Measurements from ENCODE around the gene CAD. TPM values are rescaled to one million over a fixed set of nuclear protein-coding genes. Genes with fewer than 3 reads are reported as not detected.

CAD gene
- total and polyA plus RNA-seq, 10 of the 15 experiments (the other 5 are each of a cell fraction or from before 2014, with no cell fraction given) = 7.6 to 119 (median 50.7) TPM

DNA sequence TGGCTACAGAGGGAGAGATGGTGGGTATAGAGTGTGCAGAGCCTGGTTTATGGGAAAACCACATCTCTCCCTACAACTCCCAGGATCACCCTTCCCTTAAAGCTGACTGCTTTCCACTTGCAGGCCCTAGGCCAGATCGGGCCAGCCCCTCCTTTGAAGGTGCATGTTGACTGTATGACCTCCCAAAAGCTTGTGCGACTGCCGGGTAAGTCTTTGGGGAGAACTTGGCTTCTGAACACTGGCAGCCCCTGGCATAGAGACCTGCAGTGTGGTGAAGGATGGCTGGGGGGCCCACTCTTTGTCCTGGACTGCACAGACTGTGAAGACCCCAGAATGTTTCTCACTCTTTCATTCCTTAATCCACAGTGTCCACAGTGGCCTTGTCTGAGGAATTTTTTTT is 19.5 kb downstream of the CAD start:
- no peak overlapping the region for H3K4me2 ChIP-seq (ENCODE audit: control insufficient read depth, insufficient read depth)
- 89% methylated on average over 3 of the region's 3 CpGs for WGBS (ENCODE audit: insufficient coverage, insufficient replicate concordance, low lambda C conversion rate, missing lambda C conversion rate)
- no peaks in the 10 kb centered on the region for H3K27me3 ChIP-seq (replicated peaks in 1 of 2; ENCODE audit: control insufficient read depth in 2 of 2, insufficient read depth in 2 of 2, low read length in 1 of 2)
- ChIA-PET POLR2A (no interaction called here), RAD21 (ENCODE audit: unreplicated experiment) (no interaction called here), SMC1A (ENCODE audit: uncharacterized antibody, unreplicated experiment) (no interaction called here), CTCF (interaction anchor here (0.8 to 1.1 kb wide), 2 partner anchors 13 to 66 kb away, joined by 3 read pairs; no protein-coding TSS in a partner anchor)
- TF ChIP-seq FOXM1 (IDR thresholded peaks at IDR 0.05; ENCODE audit: low read depth, low read length) (no peak), IRF4 (IDR thresholded peaks at IDR 0.05; ENCODE audit: low read depth, low read length) (no peak), RCOR1 (conservative IDR thresholded peaks at IDR 0.05; ENCODE audit: low read depth, low read length) (no peak), SRF (IDR thresholded peaks at IDR 0.05; ENCODE audit: low read depth in 2 of 2, low read length in 2 of 2) (no peak), TCF7 (IDR thresholded peaks at IDR 0.05; ENCODE audit: borderline replicate concordance) (no peak), BHLHE40 (IDR thresholded peaks at IDR 0.05; ENCODE audit: borderline replicate concordance in 1 of 2, low read depth in 2 of 2, low read length in 1 of 2) (no peak), JUND (IDR thresholded peaks at IDR 0.05; ENCODE audit: low read depth, low read length) (no peak), RUNX3 (IDR thresholded peaks at IDR 0.05; ENCODE audit: low read length) (no peak), ZBED1 (IDR thresholded peaks at IDR 0.05; ENCODE audit: borderline replicate concordance) (no peak), ZSCAN29 (IDR thresholded peaks at IDR 0.05) (no peak), POU2F2 (IDR thresholded peaks at IDR 0.05; ENCODE audit: borderline replicate concordance, low read depth, low read length) (no peak), NBN (IDR thresholded peaks at IDR 0.05) (no peak)
- TF ChIP-seq, protein P1, sequence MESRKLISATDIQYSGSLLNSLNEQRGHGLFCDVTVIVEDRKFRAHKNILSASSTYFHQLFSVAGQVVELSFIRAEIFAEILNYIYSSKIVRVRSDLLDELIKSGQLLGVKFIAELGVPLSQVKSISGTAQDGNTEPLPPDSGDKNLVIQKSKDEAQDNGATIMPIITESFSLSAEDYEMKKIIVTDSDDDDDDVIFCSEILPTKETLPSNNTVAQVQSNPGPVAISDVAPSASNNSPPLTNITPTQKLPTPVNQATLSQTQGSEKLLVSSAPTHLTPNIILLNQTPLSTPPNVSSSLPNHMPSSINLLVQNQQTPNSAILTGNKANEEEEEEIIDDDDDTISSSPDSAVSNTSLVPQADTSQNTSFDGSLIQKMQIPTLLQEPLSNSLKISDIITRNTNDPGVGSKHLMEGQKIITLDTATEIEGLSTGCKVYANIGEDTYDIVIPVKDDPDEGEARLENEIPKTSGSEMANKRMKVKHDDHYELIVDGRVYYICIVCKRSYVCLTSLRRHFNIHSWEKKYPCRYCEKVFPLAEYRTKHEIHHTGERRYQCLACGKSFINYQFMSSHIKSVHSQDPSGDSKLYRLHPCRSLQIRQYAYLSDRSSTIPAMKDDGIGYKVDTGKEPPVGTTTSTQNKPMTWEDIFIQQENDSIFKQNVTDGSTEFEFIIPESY (IDR thresholded peaks at IDR 0.05) = no peak
- TF ChIP-seq, protein P2, sequence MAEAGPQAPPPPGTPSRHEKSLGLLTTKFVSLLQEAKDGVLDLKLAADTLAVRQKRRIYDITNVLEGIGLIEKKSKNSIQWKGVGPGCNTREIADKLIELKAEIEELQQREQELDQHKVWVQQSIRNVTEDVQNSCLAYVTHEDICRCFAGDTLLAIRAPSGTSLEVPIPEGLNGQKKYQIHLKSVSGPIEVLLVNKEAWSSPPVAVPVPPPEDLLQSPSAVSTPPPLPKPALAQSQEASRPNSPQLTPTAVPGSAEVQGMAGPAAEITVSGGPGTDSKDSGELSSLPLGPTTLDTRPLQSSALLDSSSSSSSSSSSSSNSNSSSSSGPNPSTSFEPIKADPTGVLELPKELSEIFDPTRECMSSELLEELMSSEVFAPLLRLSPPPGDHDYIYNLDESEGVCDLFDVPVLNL (IDR thresholded peaks at IDR 0.05; ENCODE audit: low read depth, low read length) = no peak
- TF ChIP-seq, protein P3, sequence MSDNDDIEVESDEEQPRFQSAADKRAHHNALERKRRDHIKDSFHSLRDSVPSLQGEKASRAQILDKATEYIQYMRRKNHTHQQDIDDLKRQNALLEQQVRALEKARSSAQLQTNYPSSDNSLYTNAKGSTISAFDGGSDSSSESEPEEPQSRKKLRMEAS (IDR thresholded peaks at IDR 0.05; ENCODE audit: low read depth, low read length) = no peak
- TF ChIP-seq, protein P4, sequence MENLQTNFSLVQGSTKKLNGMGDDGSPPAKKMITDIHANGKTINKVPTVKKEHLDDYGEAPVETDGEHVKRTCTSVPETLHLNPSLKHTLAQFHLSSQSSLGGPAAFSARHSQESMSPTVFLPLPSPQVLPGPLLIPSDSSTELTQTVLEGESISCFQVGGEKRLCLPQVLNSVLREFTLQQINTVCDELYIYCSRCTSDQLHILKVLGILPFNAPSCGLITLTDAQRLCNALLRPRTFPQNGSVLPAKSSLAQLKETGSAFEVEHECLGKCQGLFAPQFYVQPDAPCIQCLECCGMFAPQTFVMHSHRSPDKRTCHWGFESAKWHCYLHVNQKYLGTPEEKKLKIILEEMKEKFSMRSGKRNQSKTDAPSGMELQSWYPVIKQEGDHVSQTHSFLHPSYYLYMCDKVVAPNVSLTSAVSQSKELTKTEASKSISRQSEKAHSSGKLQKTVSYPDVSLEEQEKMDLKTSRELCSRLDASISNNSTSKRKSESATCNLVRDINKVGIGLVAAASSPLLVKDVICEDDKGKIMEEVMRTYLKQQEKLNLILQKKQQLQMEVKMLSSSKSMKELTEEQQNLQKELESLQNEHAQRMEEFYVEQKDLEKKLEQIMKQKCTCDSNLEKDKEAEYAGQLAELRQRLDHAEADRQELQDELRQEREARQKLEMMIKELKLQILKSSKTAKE (IDR thresholded peaks at IDR 0.05; ENCODE audit: low read depth, poor library complexity, severe bottlenecking) = no peak
- TF ChIP-seq, protein P5, sequence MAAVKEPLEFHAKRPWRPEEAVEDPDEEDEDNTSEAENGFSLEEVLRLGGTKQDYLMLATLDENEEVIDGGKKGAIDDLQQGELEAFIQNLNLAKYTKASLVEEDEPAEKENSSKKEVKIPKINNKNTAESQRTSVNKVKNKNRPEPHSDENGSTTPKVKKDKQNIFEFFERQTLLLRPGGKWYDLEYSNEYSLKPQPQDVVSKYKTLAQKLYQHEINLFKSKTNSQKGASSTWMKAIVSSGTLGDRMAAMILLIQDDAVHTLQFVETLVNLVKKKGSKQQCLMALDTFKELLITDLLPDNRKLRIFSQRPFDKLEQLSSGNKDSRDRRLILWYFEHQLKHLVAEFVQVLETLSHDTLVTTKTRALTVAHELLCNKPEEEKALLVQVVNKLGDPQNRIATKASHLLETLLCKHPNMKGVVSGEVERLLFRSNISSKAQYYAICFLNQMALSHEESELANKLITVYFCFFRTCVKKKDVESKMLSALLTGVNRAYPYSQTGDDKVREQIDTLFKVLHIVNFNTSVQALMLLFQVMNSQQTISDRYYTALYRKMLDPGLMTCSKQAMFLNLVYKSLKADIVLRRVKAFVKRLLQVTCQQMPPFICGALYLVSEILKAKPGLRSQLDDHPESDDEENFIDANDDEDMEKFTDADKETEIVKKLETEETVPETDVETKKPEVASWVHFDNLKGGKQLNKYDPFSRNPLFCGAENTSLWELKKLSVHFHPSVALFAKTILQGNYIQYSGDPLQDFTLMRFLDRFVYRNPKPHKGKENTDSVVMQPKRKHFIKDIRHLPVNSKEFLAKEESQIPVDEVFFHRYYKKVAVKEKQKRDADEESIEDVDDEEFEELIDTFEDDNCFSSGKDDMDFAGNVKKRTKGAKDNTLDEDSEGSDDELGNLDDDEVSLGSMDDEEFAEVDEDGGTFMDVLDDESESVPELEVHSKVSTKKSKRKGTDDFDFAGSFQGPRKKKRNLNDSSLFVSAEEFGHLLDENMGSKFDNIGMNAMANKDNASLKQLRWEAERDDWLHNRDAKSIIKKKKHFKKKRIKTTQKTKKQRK (IDR thresholded peaks at IDR 0.05; ENCODE audit: low read depth, low read length) = no peak
- in situ Hi-C loops (cut with MboI) = no loop called here
- no peak for ATAC-seq
- no peak for DNase-seq (ENCODE audit: low read depth, low spot score)
- H4K20me1 ChIP-seq (ENCODE audit: control insufficient read depth, insufficient read depth) = no peaks in the 10 kb centered on the region
- H3K9me3 ChIP-seq (replicated peaks; ENCODE audit: control insufficient read depth, insufficient read depth, low read length) = no peaks in the 10 kb centered on the region
- intact Hi-C loops (cut with micrococcal nuclease; ENCODE audit: unreplicated experiment) = no loop called here
- no peak overlapping the region for H3K27ac ChIP-seq (ENCODE audit: control insufficient read depth, insufficient read depth)
- no peaks in the 10 kb centered on the region for H3K4me1 ChIP-seq (ENCODE audit: control insufficient read depth, insufficient read depth, low read length)
- H3K79me2 ChIP-seq (ENCODE audit: control insufficient read depth, insufficient read depth, low read length) = no peaks in the 10 kb centered on the region
- no peak for FAIRE-seq
- H2AFZ ChIP-seq (ENCODE audit: control insufficient read depth, low read depth, low read length) = no peak overlapping the region
- peaks cover 51 to 69% of the 10 kb centered on the region in 2 experiments for H3K36me3 ChIP-seq (ENCODE audit: control insufficient read depth in 2 of 2, insufficient read depth in 2 of 2, low read length in 1 of 2)
- no peak overlapping the region for H3K9ac ChIP-seq (ENCODE audit: control insufficient read depth, insufficient read depth, low read length)
- H3K4me3 ChIP-seq = no peak overlapping the region
- BruUV-seq (replicated peaks) = no TSS peak

Measured in GM12878 (cell line).